Neural cell (in vitro differentiated cells): ENCODE measurements around the gene OGFOD3.

Experiments
- CTCF ChIP-seq: fragments of 450-650 bp; IDR thresholded peaks from 2 replicates; pipeline ENCODE4 v1.5.1; 2014; ENCODE audit warnings: antibody characterized with exemption, mild to moderate bottlenecking, moderate library complexity; ENCODE audit not compliant: poor library complexity, severe bottlenecking
- POLR2AphosphoS5 ChIP-seq: IDR thresholded peaks from 2 replicates; pipeline ENCODE4 v1.6.1; 2012
- RAD21 ChIP-seq: fragments of 450-650 bp; conservative IDR thresholded peaks from 2 replicates; pipeline ENCODE4 v1.6.1; 2014; ENCODE audit warnings: antibody characterized with exemption, mild to moderate bottlenecking, moderate library complexity

GRCh38 chr17:82339634-82340580 lies 78.5 kb downstream of the OGFOD3 start:
- TF ChIP-seq CTCF (no peak), POLR2AphosphoS5 (no peak), RAD21 (no peak)
